Measurements from ENCODE around the gene SYS1. TPM values are rescaled to one million over a fixed set of nuclear protein-coding genes. Genes with fewer than 3 reads are reported as not detected.

The SYS1 gene
- total RNA-seq, 1 donor from 2014 or later = 28.4 TPM

DNA sequence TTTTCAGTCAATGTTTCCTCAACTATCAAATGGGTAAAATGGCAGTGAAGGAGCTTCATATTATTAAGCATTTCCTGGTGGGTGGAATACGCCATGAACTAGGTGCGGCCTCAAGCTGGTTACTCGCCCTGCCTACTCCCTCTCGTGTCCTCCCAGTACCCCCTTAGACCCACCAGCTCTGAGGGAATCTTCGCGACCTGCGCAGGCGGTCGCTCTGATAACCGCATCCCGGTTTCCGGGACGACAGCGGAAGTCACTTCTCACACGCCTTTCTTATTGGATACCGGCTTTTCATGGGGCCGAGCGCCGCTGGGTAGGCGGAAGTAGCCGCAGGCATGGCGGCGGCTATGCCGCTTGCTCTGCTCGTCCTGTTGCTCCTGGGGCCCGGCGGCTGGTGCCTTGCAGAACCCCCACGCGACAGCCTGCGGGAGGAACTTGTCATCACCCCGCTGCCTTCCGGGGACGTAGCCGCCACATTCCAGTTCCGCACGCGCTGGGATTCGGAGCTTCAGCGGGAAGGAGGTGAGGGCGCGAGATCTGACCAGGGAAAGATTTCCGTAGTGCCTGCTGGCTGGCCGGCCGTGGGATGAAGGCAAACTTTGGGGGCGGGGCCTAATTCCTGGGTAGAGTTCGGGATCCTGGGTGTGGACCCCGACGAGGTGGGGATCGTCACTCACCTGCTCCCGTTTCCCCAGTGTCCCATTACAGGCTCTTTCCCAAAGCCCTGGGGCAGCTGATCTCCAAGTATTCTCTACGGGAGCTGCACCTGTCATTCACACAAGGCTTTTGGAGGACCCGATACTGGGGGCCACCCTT lies 53.1 kb downstream of the SYS1 start, which contains the start of gene PIGT:
PIGT (plus strand) TSS at position 320 of the 816 bp plus-strand sequence; CDS start at position 336, 16 bp downstream.
- peak; percentile 89 to 92 for DNase-seq (ENCODE audit: low read depth in 2 of 2)

DNA sequence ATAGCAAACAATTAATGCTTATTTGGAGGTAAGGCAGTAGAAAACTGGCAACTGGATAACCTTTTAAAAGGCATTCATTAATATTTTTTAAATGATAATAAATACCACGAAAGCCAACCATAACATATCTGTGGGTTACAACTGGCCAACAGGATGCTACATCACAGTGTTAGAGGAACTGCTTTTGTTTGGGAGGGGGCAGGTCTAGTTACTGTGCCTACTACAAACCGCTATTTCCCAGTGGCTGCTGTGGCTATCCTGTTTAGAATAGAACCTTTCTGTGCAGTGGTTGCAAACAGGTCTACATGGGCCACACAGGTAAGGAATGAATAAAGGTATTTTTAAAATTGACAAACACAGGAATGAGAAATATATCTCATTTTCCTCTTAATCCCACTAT lies 54.0 kb downstream of the SYS1 start:
- DNase-seq (ENCODE audit: low read depth in 2 of 2) = peak in 1 of 2 donors; percentile 69

Other genes with a start within 250 kb of the SYS1 start
- gene WFDC5, start 248.0 kb upstream of the SYS1 start, total RNA-seq = not detected in 2 replicates
- not detected in 2 replicates for gene WFDC12, start 238.7 kb upstream of the SYS1 start, total RNA-seq
- gene PI3, start 188.3 kb upstream of the SYS1 start, total RNA-seq = not detected in 2 replicates
- gene SEMG1, start 156.1 kb upstream of the SYS1 start, total RNA-seq = not detected in 2 replicates
- not detected in 2 replicates for gene SEMG2, start 141.8 kb upstream of the SYS1 start, total RNA-seq
- gene SLPI, start 108.6 kb upstream of the SYS1 start, total RNA-seq = 0.79 TPM in 1 of 2 replicates, not detected in the other
- gene RBPJL, start 56.3 kb upstream of the SYS1 start, total RNA-seq = not detected in 2 replicates
- gene MATN4, start 54.9 kb upstream of the SYS1 start, total RNA-seq = not detected in 2 replicates
- gene SDC4, start 14.7 kb upstream of the SYS1 start, total RNA-seq = 31.8 and 65.1 TPM in 2 replicates
- gene TP53TG5, start 15.2 kb downstream of the SYS1 start, total RNA-seq = not detected in 2 replicates
- 5.0 and 5.2 TPM in 2 replicates for gene DBNDD2, start 45.1 kb downstream of the SYS1 start, total RNA-seq
- gene PIGT, start 53.0 kb downstream of the SYS1 start, total RNA-seq = 17.4 and 22.2 TPM in 2 replicates
- not detected in 2 replicates for gene WFDC2, start 106.6 kb downstream of the SYS1 start, total RNA-seq
- gene SPINT3, start 152.5 kb downstream of the SYS1 start, total RNA-seq = not detected in 2 replicates
- gene WFDC6, start 176.3 kb downstream of the SYS1 start, total RNA-seq = not detected in 2 replicates
- gene EPPIN, start 184.2 kb downstream of the SYS1 start, total RNA-seq = not detected in 2 replicates
- gene WFDC8, start 216.1 kb downstream of the SYS1 start, total RNA-seq = not detected in 2 replicates

All from lung microvascular endothelial cell (primary cell).